Measurements from ENCODE around the gene BCL7A. TPM values are rescaled to one million over a fixed set of nuclear protein-coding genes. Genes with fewer than 3 reads are reported as not detected.

The BCL7A gene
- polyA plus RNA-seq, 1 experiment: 3.4 TPM

DNA sequence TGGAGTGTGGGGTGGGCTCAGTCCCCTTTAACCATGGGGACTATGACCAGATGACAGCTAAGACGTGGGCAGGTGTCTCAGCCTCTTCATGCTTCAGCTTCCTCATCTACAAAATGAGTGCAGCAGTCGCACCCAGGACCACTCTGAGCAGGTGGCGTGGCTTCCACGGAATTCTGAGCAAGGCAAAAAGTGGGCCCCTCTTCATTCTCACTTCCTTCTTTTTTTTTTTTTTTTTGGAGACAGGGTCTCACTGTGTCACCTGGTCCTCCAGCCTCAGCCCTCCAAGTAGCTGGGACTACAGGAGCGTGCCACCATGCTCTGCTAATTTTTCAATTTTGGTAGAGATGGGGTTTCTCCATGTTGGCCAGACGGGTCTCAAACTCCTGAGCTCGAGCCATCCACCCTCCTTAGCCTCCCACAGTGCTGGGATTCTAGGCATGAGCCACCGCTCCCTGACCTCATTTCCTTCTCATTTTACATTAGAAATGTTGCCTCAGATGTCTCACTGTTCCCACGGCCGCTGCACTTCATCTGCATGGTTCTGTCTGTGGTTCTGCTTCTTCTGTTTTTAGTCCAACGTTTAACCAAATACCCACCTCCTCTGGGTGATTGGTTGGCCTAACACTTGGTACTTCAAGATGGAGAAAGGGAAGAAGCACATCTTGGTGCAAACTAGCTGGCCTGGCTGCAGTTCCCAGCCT lies 41.3 kb upstream of the BCL7A start:
- POLR2A ChIA-PET: no interaction called here
- TF ChIP-seq, protein P1, sequence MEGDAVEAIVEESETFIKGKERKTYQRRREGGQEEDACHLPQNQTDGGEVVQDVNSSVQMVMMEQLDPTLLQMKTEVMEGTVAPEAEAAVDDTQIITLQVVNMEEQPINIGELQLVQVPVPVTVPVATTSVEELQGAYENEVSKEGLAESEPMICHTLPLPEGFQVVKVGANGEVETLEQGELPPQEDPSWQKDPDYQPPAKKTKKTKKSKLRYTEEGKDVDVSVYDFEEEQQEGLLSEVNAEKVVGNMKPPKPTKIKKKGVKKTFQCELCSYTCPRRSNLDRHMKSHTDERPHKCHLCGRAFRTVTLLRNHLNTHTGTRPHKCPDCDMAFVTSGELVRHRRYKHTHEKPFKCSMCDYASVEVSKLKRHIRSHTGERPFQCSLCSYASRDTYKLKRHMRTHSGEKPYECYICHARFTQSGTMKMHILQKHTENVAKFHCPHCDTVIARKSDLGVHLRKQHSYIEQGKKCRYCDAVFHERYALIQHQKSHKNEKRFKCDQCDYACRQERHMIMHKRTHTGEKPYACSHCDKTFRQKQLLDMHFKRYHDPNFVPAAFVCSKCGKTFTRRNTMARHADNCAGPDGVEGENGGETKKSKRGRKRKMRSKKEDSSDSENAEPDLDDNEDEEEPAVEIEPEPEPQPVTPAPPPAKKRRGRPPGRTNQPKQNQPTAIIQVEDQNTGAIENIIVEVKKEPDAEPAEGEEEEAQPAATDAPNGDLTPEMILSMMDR (IDR thresholded peaks at IDR 0.05; ENCODE audit: insufficient read depth, low read depth, low read length): no peak
- H3K27me3 ChIP-seq (ENCODE audit: control insufficient read depth, insufficient read depth, low read length): no peaks in the 10 kb centered on the region; the same call in 1 of the 2 replicates
- CTCF ChIA-PET: interaction anchor here (1.0 kb wide), 1 partner anchor 19 kb away, joined by 3 read pairs; no protein-coding TSS in a partner anchor
- H3K36me3 ChIP-seq (ENCODE audit: control insufficient read depth, insufficient read depth, low read length): no peaks in the 10 kb centered on the region
- no peak for DNase-seq (ENCODE audit: low read depth)
- H3K4me3 ChIP-seq (ENCODE audit: low read depth, low read length): no peak overlapping the region

DNA sequence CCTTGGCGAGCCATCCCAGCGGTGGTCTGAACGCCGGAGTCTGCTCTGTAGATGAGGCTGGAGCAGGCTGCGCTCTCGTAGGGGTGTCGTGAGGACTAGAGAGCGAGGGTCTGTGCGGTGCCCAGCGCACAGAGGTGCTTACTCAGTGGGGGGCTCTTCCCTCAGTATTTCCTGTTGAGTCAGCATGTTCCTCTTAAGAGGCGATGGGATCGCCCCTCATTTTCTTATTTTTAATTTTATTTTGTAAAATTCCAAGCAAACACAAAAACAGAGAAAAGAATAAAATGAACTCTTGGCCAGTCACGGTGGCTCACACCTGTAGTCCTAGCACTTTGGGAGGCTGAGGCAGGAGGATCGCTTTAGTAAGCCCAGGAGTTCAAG lies 40.8 kb upstream of the BCL7A start:
- TF ChIP-seq, protein P1 (IDR thresholded peaks at IDR 0.05; ENCODE audit: insufficient read depth, low read depth, low read length): no peak
- no peaks in the 10 kb centered on the region for H3K36me3 ChIP-seq (ENCODE audit: control insufficient read depth, insufficient read depth, low read length)
- POLR2A ChIA-PET: no interaction called here
- DNase-seq (ENCODE audit: low read depth): no peak
- no peak overlapping the region for H3K4me3 ChIP-seq (ENCODE audit: low read depth, low read length)
- no peaks in the 10 kb centered on the region; the same call in 1 of the 2 replicates for H3K27me3 ChIP-seq (ENCODE audit: control insufficient read depth, insufficient read depth, low read length)
- CTCF ChIA-PET: no interaction called here

DNA sequence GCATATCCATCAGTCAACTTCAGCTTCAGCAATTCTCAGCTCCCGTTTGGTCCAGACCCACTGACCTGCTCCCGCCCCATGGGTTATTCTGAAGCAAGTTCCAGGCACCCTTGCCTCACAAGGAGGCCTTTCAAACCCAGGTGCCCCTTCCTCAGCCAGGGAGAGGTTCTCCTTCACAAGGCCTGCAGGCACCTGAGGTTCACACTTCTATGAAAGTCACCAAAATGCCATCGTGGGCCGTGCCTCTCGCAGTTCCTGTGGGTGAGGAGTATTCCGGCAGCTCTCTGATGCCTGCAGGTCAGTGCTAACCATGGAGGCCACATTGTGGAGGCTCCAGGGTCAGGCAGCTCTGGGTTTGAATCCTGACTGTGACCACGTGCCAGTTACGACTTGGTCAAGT lies 40.2 kb upstream of the BCL7A start:
- ChIA-PET CTCF (no interaction called here), POLR2A (no interaction called here)
- no peak for DNase-seq (ENCODE audit: low read depth)
- no peaks in the 10 kb centered on the region; the same call in 1 of the 2 replicates for H3K27me3 ChIP-seq (ENCODE audit: control insufficient read depth, insufficient read depth, low read length)
- H3K36me3 ChIP-seq (ENCODE audit: control insufficient read depth, insufficient read depth, low read length): no peaks in the 10 kb centered on the region
- H3K4me3 ChIP-seq (ENCODE audit: low read depth, low read length): no peak overlapping the region
- TF ChIP-seq, protein P1 (IDR thresholded peaks at IDR 0.05; ENCODE audit: insufficient read depth, low read depth, low read length): no peak

DNA sequence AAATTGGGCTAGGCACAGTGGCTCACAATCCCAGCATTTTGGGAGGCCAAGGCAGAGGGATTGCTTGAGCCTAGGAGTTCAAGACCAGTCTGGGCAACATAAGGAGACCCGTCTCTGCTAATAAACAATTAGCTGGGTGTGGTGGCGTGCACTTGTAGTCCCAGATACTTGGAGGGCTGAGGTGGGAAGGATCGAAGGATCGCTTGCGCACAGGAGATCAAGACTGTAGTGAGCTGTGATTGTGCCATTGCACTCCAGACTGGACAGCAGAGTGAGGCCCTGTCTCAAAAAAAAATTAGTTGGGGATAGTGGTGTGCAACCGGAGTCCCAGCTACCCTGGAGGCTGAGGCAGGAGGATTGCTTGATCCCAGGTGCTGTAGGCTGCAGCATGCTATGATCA lies 38.7 kb upstream of the BCL7A start:
- no peak for DNase-seq (ENCODE audit: low read depth)
- TF ChIP-seq, protein P1 (IDR thresholded peaks at IDR 0.05; ENCODE audit: insufficient read depth, low read depth, low read length): no peak
- Histone ChIP-seq H3K4me3 (ENCODE audit: low read depth, low read length) (no peak overlapping the region), H3K36me3 (ENCODE audit: control insufficient read depth, insufficient read depth, low read length) (no peaks in the 10 kb centered on the region), H3K27me3 (ENCODE audit: control insufficient read depth, insufficient read depth, low read length) (no peaks in the 10 kb centered on the region; the same call in 1 of the 2 replicates)
- POLR2A ChIA-PET: no interaction called here
- CTCF ChIA-PET: no interaction called here

DNA sequence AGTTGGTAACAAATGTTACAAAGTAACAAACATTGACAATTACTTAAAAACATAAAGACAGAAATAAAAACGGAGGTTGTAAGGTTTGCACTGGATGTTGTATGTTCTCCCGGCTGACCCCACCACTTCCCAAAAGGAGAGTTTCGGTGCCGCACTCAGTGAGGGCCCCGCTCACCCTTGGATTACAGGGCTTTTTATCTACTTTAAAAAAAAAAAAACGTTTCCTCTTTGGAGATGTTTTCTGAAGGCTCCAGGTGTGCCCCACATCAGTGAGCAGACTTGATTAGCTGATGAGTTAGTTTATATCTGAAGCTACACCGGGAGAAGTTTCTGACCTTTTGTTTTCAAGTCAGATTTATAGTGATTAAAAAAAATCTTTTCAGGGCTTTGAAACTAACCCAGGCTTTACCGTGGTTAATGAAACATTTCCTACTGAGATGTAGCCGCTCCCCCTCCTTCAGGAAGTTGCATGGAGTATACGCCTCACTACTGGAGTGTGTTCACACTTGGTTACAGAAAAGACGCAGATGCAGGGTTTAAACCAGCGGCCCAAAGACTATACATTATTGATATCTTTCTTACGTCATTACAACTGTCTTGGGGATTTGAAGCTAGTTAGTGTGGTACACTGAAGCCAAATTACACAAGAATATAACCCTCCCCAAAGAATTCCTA lies 38.0 kb upstream of the BCL7A start:
- no peak overlapping the region for H3K4me3 ChIP-seq (ENCODE audit: low read depth, low read length)
- H3K36me3 ChIP-seq (ENCODE audit: control insufficient read depth, insufficient read depth, low read length): no peaks in the 10 kb centered on the region
- ChIA-PET CTCF (interaction anchor here (1.6 kb wide), 1 partner anchor 16 kb away, joined by 7 read pairs; no protein-coding TSS in a partner anchor), POLR2A (no interaction called here)
- TF ChIP-seq, protein P1 (IDR thresholded peaks at IDR 0.05; ENCODE audit: insufficient read depth, low read depth, low read length): no peak
- no peak for DNase-seq (ENCODE audit: low read depth)
- no peaks in the 10 kb centered on the region; the same call in 1 of the 2 replicates for H3K27me3 ChIP-seq (ENCODE audit: control insufficient read depth, insufficient read depth, low read length)
